ENCODE data around the gene MORF4L1.
"Not testable (repeated sequence)": the region's sequence is repeated elsewhere in the genome, so short reads cannot be mapped to it uniquely, and the experiment has no call there.

The MORF4L1 gene

GRCh38 chr15:78927077-78927790, 54.5 kb downstream of the MORF4L1 start:
- peaks cover 29 to 53% (median 52%) of the 10 kb centered on the region in 3 donors for H3K36me3 ChIP-seq
- no peak overlapping the region for H3K4me3 ChIP-seq
- DNase-seq = no peak
- peaks cover 0 to 28% (median 0%) of the 10 kb centered on the region in 4 donors for H3K4me1 ChIP-seq
- intact Hi-C loops (cut with DNase I; ENCODE audit: low total_unique reads) = no loop called here
- no peaks in the 10 kb centered on the region for H3K9me3 ChIP-seq
- no peaks in the 10 kb centered on the region for H3K27me3 ChIP-seq
- no peak for TF ChIP-seq CTCF (IDR thresholded peaks at IDR 0.05)
- H3K27ac ChIP-seq = no peak overlapping the region

- Histone ChIP-seq H3K4me1 (peaks cover 0 to 35% (median 0%) of the 10 kb centered on the region in 4 donors), H3K36me3 (peaks cover 19 to 45% (median 44%) of the 10 kb centered on the region in 3 donors)
- intact Hi-C loops (cut with DNase I; ENCODE audit: low total_unique reads); DNase-seq; H3K27me3 ChIP-seq; H3K27ac ChIP-seq; H3K4me3 ChIP-seq; H3K9me3 ChIP-seq: not testable (repeated sequence)
Measured at GRCh38 chr15:78928176-78928575, 55.5 kb downstream of the MORF4L1 start.

- Histone ChIP-seq H3K27me3 (no peaks in the 10 kb centered on the region), H3K9me3 (no peaks in the 10 kb centered on the region), H3K27ac (no peak overlapping the region), H3K4me1 (peaks cover 0 to 39% (median 4%) of the 10 kb centered on the region in 4 donors), H3K4me3 (no peak overlapping the region), H3K36me3 (peaks cover 16 to 40% (median 39%) of the 10 kb centered on the region in 3 donors)
- DNase-seq = no peak
- intact Hi-C loops (cut with DNase I; ENCODE audit: low total_unique reads) = no loop called here
- TF ChIP-seq CTCF (IDR thresholded peaks at IDR 0.05) = no peak
Measured at GRCh38 chr15:78928616-78929093, 56.0 kb downstream of the MORF4L1 start.

- intact Hi-C loops (cut with DNase I; ENCODE audit: low total_unique reads) = no loop called here
- no peaks in the 10 kb centered on the region for H3K27me3 ChIP-seq
- no peak for TF ChIP-seq CTCF (IDR thresholded peaks at IDR 0.05)
- H3K4me3 ChIP-seq = no peak overlapping the region
- peaks cover 0 to 50% (median 11%) of the 10 kb centered on the region in 4 donors for H3K4me1 ChIP-seq
- H3K9me3 ChIP-seq = no peaks in the 10 kb centered on the region
- no peak overlapping the region for H3K27ac ChIP-seq
- H3K36me3 ChIP-seq = peaks cover 12 to 31% (median 31%) of the 10 kb centered on the region in 3 donors
- no peak for DNase-seq
Measured at GRCh38 chr15:78929536-78930264, 57.0 kb downstream of the MORF4L1 start.

- peak in 1 of 2 donors; percentile 75 for DNase-seq
- H3K36me3 ChIP-seq = peaks cover 1 to 21% (median 20%) of the 10 kb centered on the region in 3 donors
- intact Hi-C loops (cut with DNase I; ENCODE audit: low total_unique reads) = no loop called here
- no peak for TF ChIP-seq CTCF (IDR thresholded peaks at IDR 0.05)
- no peaks in the 10 kb centered on the region for H3K9me3 ChIP-seq
- no peak overlapping the region for H3K4me3 ChIP-seq
- H3K4me1 ChIP-seq = peaks cover 0 to 51% (median 12%) of the 10 kb centered on the region in 4 donors
- H3K27ac ChIP-seq = peak overlapping the region in 1 of 2 donors; percentile 19
- no peaks in the 10 kb centered on the region for H3K27me3 ChIP-seq
Measured at GRCh38 chr15:78930577-78931388, 58.1 kb downstream of the MORF4L1 start.
